Liver (tissue), 9 donors: ENCODE data around the gene RFT1. TPM values are rescaled to one million over a fixed set of nuclear protein-coding genes. Genes with fewer than 3 reads are reported as not detected.
A peak's percentile ranks its signal among the peaks of the same experiment; 100 is the strongest.

Experiments
- DNase-seq: peaks from one replicate; pipeline ENCODE4 v3.0.0-alpha.2; 2017; ENCODE audit warnings: low spot score
- H3K27ac ChIP-seq, 2 donors: one replicate each; pipeline ENCODE4 v1.7.0; 2013; ENCODE audit warnings: inconsistent platforms in 2 of 2, low read length in 2 of 2, control low read depth in 1 of 2, low read depth in 1 of 2, mild to moderate bottlenecking in 1 of 2
- H3K27me3 ChIP-seq, 4 donors: one replicate each; pipeline versions ENCODE4 v1.6.1 to v1.7.0; 2013; ENCODE audit warnings: low read length in 3 of 4, inconsistent platforms in 1 of 4, mild to moderate bottlenecking in 1 of 4, moderate library complexity in 1 of 4; ENCODE audit not compliant: control insufficient read depth in 4 of 4, insufficient read depth in 4 of 4
- H3K36me3 ChIP-seq, 4 donors: one replicate each; pipeline versions ENCODE4 v1.6.1 to v1.7.0; 2013; ENCODE audit warnings: low read length in 3 of 4, mild to moderate bottlenecking in 3 of 4, low read depth in 1 of 4, moderate library complexity in 1 of 4; ENCODE audit not compliant: control insufficient read depth in 4 of 4, insufficient read depth in 3 of 4
- H3K4me1 ChIP-seq, 4 donors: one replicate each; pipeline versions ENCODE4 v1.6.1 to v1.7.0; 2013; ENCODE audit warnings: low read length in 3 of 4, mild to moderate bottlenecking in 3 of 4, moderate library complexity in 1 of 4; ENCODE audit not compliant: control insufficient read depth in 4 of 4, insufficient read depth in 4 of 4
- H3K4me3 ChIP-seq, 3 donors: one replicate each; pipeline versions ENCODE4 v1.6.1 to v1.7.0; 2013; ENCODE audit warnings: low read length in 3 of 3, control low read depth in 1 of 3, low read depth in 1 of 3, mild to moderate bottlenecking in 1 of 3
- H3K9ac ChIP-seq, 2 donors: one replicate each; pipeline ENCODE4 v1.7.0; 2013; ENCODE audit warnings: low read length in 2 of 2, mild to moderate bottlenecking in 2 of 2, moderate library complexity in 2 of 2, control low read depth in 1 of 2, low read depth in 1 of 2
- H3K9me3 ChIP-seq, 4 donors: one replicate each; pipeline versions ENCODE4 v1.6.1 to v1.7.0; 2013; ENCODE audit warnings: low read length in 3 of 4; ENCODE audit not compliant: control insufficient read depth in 4 of 4
- ATF3 ChIP-seq: IDR thresholded peaks from 2 replicates; pipeline ENCODE4 v1.6.1; 2016; ENCODE audit warnings: antibody characterized with exemption
- CTCF ChIP-seq: fragments of 150-350 bp; IDR thresholded peaks from 2 replicates; pipeline ENCODE4 v1.5.1; 2017; ENCODE audit warnings: improper control_type of control experiment, low read depth, low read length; ENCODE audit not compliant: missing input control
- EGR1 ChIP-seq, 2 donors: IDR thresholded peaks; 2 replicates each; pipeline ENCODE4 v1.6.1; 2016 to 2018; ENCODE audit warnings: antibody characterized with exemption in 2 of 2, low read depth in 2 of 2
- FOXA1 ChIP-seq: IDR thresholded peaks from 2 replicates; pipeline ENCODE4 v1.6.1; 2016; ENCODE audit warnings: antibody characterized with exemption
- FOXA2 ChIP-seq: IDR thresholded peaks from 2 replicates; pipeline ENCODE4 v1.6.1; 2016; ENCODE audit warnings: antibody characterized with exemption
- GABPA ChIP-seq, 2 donors: IDR thresholded peaks in 1 of 2; conservative IDR thresholded peaks in 1 of 2; 2 replicates each; pipeline ENCODE4 v1.6.1; 2016; ENCODE audit warnings: antibody characterized with exemption in 2 of 2, mild to moderate bottlenecking in 1 of 2, moderate library complexity in 1 of 2
- HNF4A ChIP-seq, 2 donors: conservative IDR thresholded peaks; 2 replicates each; pipeline ENCODE4 v1.6.1; 2016; ENCODE audit warnings: antibody characterized with exemption in 2 of 2, mild to moderate bottlenecking in 2 of 2
- HNF4G ChIP-seq: IDR thresholded peaks from 2 replicates; pipeline ENCODE4 v1.6.1; 2016; ENCODE audit warnings: antibody characterized with exemption
- JUND ChIP-seq, 2 donors: IDR thresholded peaks; 2 replicates each; pipeline ENCODE4 v1.6.1; 2016; ENCODE audit warnings: antibody characterized with exemption in 2 of 2
- MAX ChIP-seq: IDR thresholded peaks from 2 replicates; pipeline ENCODE4 v1.6.1; 2016; ENCODE audit warnings: antibody characterized with exemption
- NR2F2 ChIP-seq: IDR thresholded peaks from 2 replicates; pipeline ENCODE4 v1.6.1; 2016; ENCODE audit warnings: antibody characterized with exemption
- RAD21 ChIP-seq, 2 donors: IDR thresholded peaks; 2 replicates each; pipeline ENCODE4 v1.6.1; 2016; ENCODE audit warnings: antibody characterized with exemption in 2 of 2, mild to moderate bottlenecking in 2 of 2
- RXRA ChIP-seq, 2 donors: IDR thresholded peaks; 2 replicates each; pipeline ENCODE4 v1.6.1; 2017 to 2018; ENCODE audit warnings: antibody characterized with exemption in 2 of 2, mild to moderate bottlenecking in 1 of 2
- SP1 ChIP-seq: IDR thresholded peaks from 2 replicates; pipeline ENCODE4 v1.6.1; 2018; ENCODE audit warnings: antibody characterized with exemption, mild to moderate bottlenecking
- TAF1 ChIP-seq: conservative IDR thresholded peaks from 2 replicates; pipeline ENCODE4 v1.6.1; 2016; ENCODE audit warnings: antibody characterized with exemption, mild to moderate bottlenecking
- YY1 ChIP-seq: IDR thresholded peaks from 2 replicates; pipeline ENCODE4 v1.6.1; 2016; ENCODE audit warnings: antibody characterized with exemption, mild to moderate bottlenecking
- ZBTB33 ChIP-seq: IDR thresholded peaks from 2 replicates; pipeline ENCODE4 v1.6.1; 2016; ENCODE audit warnings: antibody characterized with exemption
- WGBS: extraction: QIAGEN DNeasy Blood & Tissue Kit; methylation state at CpG from one replicate; pipeline ENCODE4 v1.1.7; 2013; 5-methylcytosine and 5-hydroxymethylcytosine counted together
- polyA plus RNA-seq, 2 donors: library from polyadenylated mRNA; stranded (reverse) in 1 of 2; unstranded in 1 of 2; fragments of 200-250 nt in 1 of 2; fragments of >200 nt in 1 of 2; fragmentation: Nextera tagmentation in 1 of 2; extraction: Ambion mirVana in 1 of 2; gene quantifications; one replicate each; pipeline versions ENCODE4 v1.2.1 to v1.2.3, GENCODE V29; 2013 to 2015
- total RNA-seq, 2 donors: library from RNA; depleted of rRNA; stranded (reverse); fragments of >200 nt; gene quantifications; one replicate each; pipeline ENCODE4 v1.2.3, GENCODE V29; 2014
- donor health status: healthy.
- donor health status: healthy.
- donor health status: healthy.
- donor health status: healthy.
- donor health status: healthy.

Gene RFT1
- total and polyA plus RNA-seq, 4 donors, result 8.0 to 12.6 (median 11.8) TPM

- H3K36me3 ChIP-seq, result no peaks in the 10 kb centered on the region
- H3K9ac ChIP-seq, result no peak overlapping the region
- WGBS, result 67% methylated on average over 9 of the region's 9 CpGs
- DNase-seq, result no peak
- TF ChIP-seq TAF1 (no peak), EGR1 (IDR thresholded peaks at IDR 0.05; ENCODE audit: low read depth in 2 of 2) (no peak), NR2F2 (no peak)
- peak overlapping the region; percentile 2 to 8 for H3K27ac ChIP-seq
- peaks cover 0 to 22% (median 8%) of the 10 kb centered on the region in 4 donors for H3K4me1 ChIP-seq
- H3K9me3 ChIP-seq, result no peaks in the 10 kb centered on the region
- no peak overlapping the region for H3K4me3 ChIP-seq
- no peaks in the 10 kb centered on the region for H3K27me3 ChIP-seq
Measured at GRCh38 chr3:53166781-53167291, 36.6 kb upstream of the RFT1 start.

- peaks cover 0 to 22% (median 8%) of the 10 kb centered on the region in 4 donors for H3K4me1 ChIP-seq
- H3K9ac ChIP-seq, result no peak overlapping the region
- H3K27me3 ChIP-seq, result no peaks in the 10 kb centered on the region
- H3K9me3 ChIP-seq, result no peaks in the 10 kb centered on the region
- WGBS, result 91% methylated on average over 4 of the region's 4 CpGs
- H3K27ac ChIP-seq, result peak overlapping the region in 1 of 2 donors; percentile 8
- H3K36me3 ChIP-seq, result no peaks in the 10 kb centered on the region
- no peak for DNase-seq
- no peak overlapping the region for H3K4me3 ChIP-seq
- TF ChIP-seq HNF4A (conservative IDR thresholded peaks at IDR 0.05) (no peak), RXRA (IDR thresholded peaks at IDR 0.05) (no peak)
Measured at GRCh38 chr3:53166206-53166605, 36.0 kb upstream of the RFT1 start.

- TF ChIP-seq HNF4G (no peak), RXRA (IDR thresholded peaks at IDR 0.05) (no peak), GABPA (IDR thresholded peaks at IDR 0.05 in 1 of 2, conservative IDR thresholded peaks at IDR 0.05 in 1 of 2) (no peak), MAX (no peak), CTCF (no peak), FOXA1 (no peak), EGR1 (IDR thresholded peaks at IDR 0.05; ENCODE audit: low read depth in 2 of 2) (no peak), ZBTB33 (no peak), JUND (IDR thresholded peaks at IDR 0.05) (no peak), ATF3 (no peak), FOXA2 (no peak), YY1 (no peak), SP1 (no peak), RAD21 (IDR thresholded peaks at IDR 0.05) (no peak), TAF1 (no peak), HNF4A (conservative IDR thresholded peaks at IDR 0.05) (no peak), NR2F2 (no peak)
- Histone ChIP-seq H3K4me3 (no peak overlapping the region), H3K4me1 (peaks cover 6 to 28% (median 14%) of the 10 kb centered on the region in 4 donors), H3K9me3 (no peaks in the 10 kb centered on the region), H3K27me3 (no peaks in the 10 kb centered on the region), H3K36me3 (no peaks in the 10 kb centered on the region), H3K27ac (no peak overlapping the region), H3K9ac (no peak overlapping the region)
- DNase-seq, result no peak
- 80% methylated on average over 9 of the region's 9 CpGs for WGBS
Measured at GRCh38 chr3:53164911-53165310, 34.7 kb upstream of the RFT1 start.
